Measurements from ENCODE around the gene SLC9A5.

The SLC9A5 gene

GRCh38 chr16:67241008-67241900, 7.5 kb upstream of the SLC9A5 start:
- no peak for TF ChIP-seq CTCF (IDR thresholded peaks at IDR 0.05; ENCODE audit: insufficient read depth, low read length, poor library complexity, severe bottlenecking)
- no peak for DNase-seq (ENCODE audit: extremely low read depth, insufficient read length)
- Histone ChIP-seq H3K36me3 (ENCODE audit: control insufficient read depth, insufficient read depth, low read length) (peaks cover 23% of the 10 kb centered on the region), H3K27me3 (replicated peaks; ENCODE audit: control insufficient read depth, insufficient read depth, low read length) (no peaks in the 10 kb centered on the region), H3K4me3 (replicated peaks; ENCODE audit: low read depth, low read length) (no peak overlapping the region)

DNA sequence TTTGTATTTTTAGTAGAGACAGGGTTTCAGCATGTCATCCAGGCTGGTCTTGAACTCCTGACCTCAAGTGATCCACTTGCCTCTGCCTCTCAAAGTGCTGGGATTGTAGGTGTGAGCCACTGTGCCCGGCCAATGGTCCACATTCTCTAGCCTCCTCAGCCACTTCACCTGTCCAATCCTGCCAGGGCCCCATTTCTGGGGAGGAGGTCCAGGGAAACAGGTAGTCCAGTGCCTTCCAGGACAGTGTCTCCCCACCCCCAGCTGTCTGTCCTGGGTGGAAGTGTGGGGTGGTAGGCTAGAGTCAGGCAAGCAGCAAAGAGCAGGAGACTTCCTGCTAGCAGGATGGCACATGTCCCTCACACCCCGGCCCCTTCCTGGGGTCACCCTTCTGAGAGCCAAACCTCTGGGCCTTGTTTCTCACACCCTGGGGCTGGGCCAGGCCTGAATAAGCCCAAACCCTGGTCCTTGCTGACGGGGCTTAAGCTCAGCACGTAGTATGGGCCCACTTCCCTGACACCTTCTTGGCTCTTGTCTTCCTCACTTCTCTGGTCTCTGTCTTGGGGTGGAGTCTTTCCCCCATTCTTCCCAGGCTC, 6.5 kb upstream of the SLC9A5 start:
- no peak for DNase-seq (ENCODE audit: extremely low read depth, insufficient read length)
- Histone ChIP-seq H3K36me3 (ENCODE audit: control insufficient read depth, insufficient read depth, low read length) (peaks cover 16% of the 10 kb centered on the region), H3K27me3 (replicated peaks; ENCODE audit: control insufficient read depth, insufficient read depth, low read length) (no peaks in the 10 kb centered on the region), H3K4me3 (replicated peaks; ENCODE audit: low read depth, low read length) (no peak overlapping the region)
- no peak for TF ChIP-seq CTCF (IDR thresholded peaks at IDR 0.05; ENCODE audit: insufficient read depth, low read length, poor library complexity, severe bottlenecking)

DNA sequence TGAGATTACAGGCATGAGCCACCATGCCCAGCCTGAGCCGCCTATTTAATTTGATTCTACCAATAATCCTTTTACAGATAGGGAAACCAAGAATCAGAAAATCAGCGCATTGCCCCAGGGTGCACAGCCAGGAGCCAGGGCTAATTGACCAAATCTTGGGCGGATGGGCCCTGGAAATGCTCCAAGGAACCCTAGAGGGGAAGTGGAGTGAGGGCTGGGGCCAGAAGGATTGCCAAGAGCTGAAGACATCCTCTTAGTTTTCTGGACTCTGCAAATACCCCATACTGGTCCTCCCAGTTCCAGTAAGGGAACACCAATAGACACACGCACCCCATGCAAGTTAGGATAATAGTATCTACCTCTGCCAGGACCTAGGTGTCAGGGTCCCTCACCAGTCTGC, 5.3 kb upstream of the SLC9A5 start:
- Histone ChIP-seq H3K4me3 (replicated peaks; ENCODE audit: low read depth, low read length) (no peak overlapping the region; the same call in 1 of the 2 replicates), H3K36me3 (ENCODE audit: control insufficient read depth, insufficient read depth, low read length) (peaks cover 7% of the 10 kb centered on the region), H3K27me3 (replicated peaks; ENCODE audit: control insufficient read depth, insufficient read depth, low read length) (no peaks in the 10 kb centered on the region)
- DNase-seq (ENCODE audit: extremely low read depth, insufficient read length), result no peak
- no peak for TF ChIP-seq CTCF (IDR thresholded peaks at IDR 0.05; ENCODE audit: insufficient read depth, low read length, poor library complexity, severe bottlenecking)

DNA sequence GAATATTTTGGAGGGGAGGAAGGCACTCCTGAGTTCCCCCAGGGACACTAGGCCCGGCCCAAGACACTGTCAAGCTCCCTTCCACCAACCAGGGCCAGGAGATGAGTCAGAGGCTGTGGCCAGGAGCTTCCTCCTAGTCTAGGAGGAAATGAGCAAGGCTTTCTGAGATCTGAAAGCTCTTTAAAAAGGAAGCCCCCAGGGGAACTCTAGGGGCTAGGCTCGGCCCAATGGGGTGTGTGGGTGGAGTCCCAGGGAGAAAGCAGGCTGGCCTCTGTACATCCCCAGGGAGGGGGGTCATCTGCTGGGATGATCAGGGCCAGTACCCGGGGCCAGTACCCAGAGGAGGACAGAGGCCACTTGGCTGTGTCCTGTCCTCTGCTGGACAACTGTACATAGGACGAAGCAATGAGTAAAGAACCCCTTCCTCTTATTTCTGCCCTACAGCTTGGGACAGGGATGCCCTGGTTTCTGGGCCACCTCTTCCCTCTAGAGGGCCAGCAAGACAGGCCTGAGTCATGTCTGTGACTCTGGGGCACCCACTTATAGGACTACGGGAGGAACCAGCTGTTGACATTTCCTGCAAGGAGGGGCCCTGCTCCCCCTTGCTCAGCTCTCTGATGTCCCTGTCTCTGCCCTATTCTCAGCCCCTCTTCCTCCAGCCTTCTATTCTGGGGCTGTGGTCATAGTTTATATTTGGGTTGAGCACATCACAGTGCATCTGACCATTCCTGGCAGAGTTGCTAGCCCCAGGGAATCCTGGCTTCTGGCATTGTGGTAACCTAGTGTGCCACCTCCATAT, 4.2 kb upstream of the SLC9A5 start:
- no peaks in the 10 kb centered on the region for H3K27me3 ChIP-seq (replicated peaks; ENCODE audit: control insufficient read depth, insufficient read depth, low read length)
- peak; percentile 79 for DNase-seq (ENCODE audit: extremely low read depth, insufficient read length)
- H3K36me3 ChIP-seq (ENCODE audit: control insufficient read depth, insufficient read depth, low read length), result no peaks in the 10 kb centered on the region; the same call in none of the 2 replicates
- H3K4me3 ChIP-seq (replicated peaks; ENCODE audit: low read depth, low read length), result peak overlapping the region; percentile 71
- no peak for TF ChIP-seq CTCF (IDR thresholded peaks at IDR 0.05; ENCODE audit: insufficient read depth, low read length, poor library complexity, severe bottlenecking)

DNA sequence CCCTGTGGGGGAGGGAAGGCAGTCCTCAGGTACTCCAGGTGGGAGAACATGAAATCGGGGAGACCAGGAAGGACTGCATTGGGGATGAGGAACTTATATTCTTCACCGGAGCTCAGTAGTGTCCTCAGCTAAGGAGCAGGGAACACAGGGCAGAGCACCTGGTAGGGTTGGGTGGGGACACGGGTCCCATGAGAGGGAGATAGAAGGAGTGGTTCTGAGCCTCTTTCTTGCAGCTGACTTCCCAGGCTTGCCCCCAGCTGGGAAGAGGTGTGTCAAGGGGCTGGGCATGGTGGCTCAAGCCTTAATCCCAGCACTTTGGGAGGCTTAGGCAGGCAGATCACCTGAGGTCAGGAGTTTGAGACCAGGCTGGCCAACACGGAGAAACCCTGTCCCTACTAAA, 3.6 kb upstream of the SLC9A5 start:
- Histone ChIP-seq H3K4me3 (replicated peaks; ENCODE audit: low read depth, low read length) (peak overlapping the region; percentile 71), H3K27me3 (replicated peaks; ENCODE audit: control insufficient read depth, insufficient read depth, low read length) (no peaks in the 10 kb centered on the region)
- TF ChIP-seq CTCF (IDR thresholded peaks at IDR 0.05; ENCODE audit: insufficient read depth, low read length, poor library complexity, severe bottlenecking), result no peak

More for the DNA sequence above, 3.6 kb upstream of the SLC9A5 start:
- H3K36me3 ChIP-seq (ENCODE audit: control insufficient read depth, insufficient read depth, low read length), result no peaks in the 10 kb centered on the region; the same call in none of the 2 replicates
- no peak for DNase-seq (ENCODE audit: extremely low read depth, insufficient read length)

All from GM06990 (cell line).